GM12874 (cell line): ENCODE results near the gene CREB5.

Experiments used
- CTCF ChIP-seq: IDR thresholded peaks from 2 replicates; pipeline ENCODE4 v1.5.1; 2011; ENCODE audit warnings: low read depth, mild to moderate bottlenecking, control low read depth, low read length, moderate library complexity; ENCODE audit not compliant: insufficient read depth

The CREB5 gene

GRCh38 chr7:28687537-28687936 is 275.2 kb downstream of the CREB5 start:
- no peak for TF ChIP-seq CTCF

GRCh38 chr7:28688174-28688573 is 275.9 kb downstream of the CREB5 start:
- TF ChIP-seq CTCF, result no peak

GRCh38 chr7:28688651-28689050 is 276.3 kb downstream of the CREB5 start:
- TF ChIP-seq CTCF, result no peak

- no peak for TF ChIP-seq CTCF
Measured at GRCh38 chr7:28695300-28696295, 283.3 kb downstream of the CREB5 start.

- TF ChIP-seq CTCF, result no peak
Measured at GRCh38 chr7:28697913-28698563, 285.7 kb downstream of the CREB5 start.

GRCh38 chr7:28698840-28699239 is 286.5 kb downstream of the CREB5 start:
- no peak for TF ChIP-seq CTCF

GRCh38 chr7:28700096-28700495 is 287.8 kb downstream of the CREB5 start:
- TF ChIP-seq CTCF, result no peak
